ENCODE results near the gene HOXC9. TPM values are rescaled to one million over a fixed set of nuclear protein-coding genes. Genes with fewer than 3 reads are reported as not detected.

Gene HOXC9
- total and polyA plus RNA-seq, 7 donors, result 6.4 to 31.1 (median 11.3) TPM

GRCh38 chr12:53982648-53983567 is 17.1 kb upstream of the HOXC9 start:
- DNase-seq, result peak in 1 of 2 donors; percentile 54
- peak overlapping the region; percentile 95 for H3K27ac ChIP-seq
- H3K36me3 ChIP-seq (ENCODE audit: insufficient read depth in 1 of 2, low read depth in 1 of 2), result no peaks in the 10 kb centered on the region
- peaks cover 3% of the 10 kb centered on the region for H3K4me1 ChIP-seq
- intact Hi-C loops (cut with DNase I), result loop anchor here (1.0 to 10.0 kb wide), 4 partner anchors 14 to 392 kb away; no protein-coding TSS in a partner anchor
- H3K4me3 ChIP-seq, result peak overlapping the region; percentile 79
- peak in 1 of 4 donors; percentile 11 for ATAC-seq
- TF ChIP-seq CTCF (IDR thresholded peaks at IDR 0.05), result no peak
- H3K27me3 ChIP-seq (ENCODE audit: insufficient read depth in 3 of 3, low read length in 2 of 3), result peaks cover 0 to 7% (median 3%) of the 10 kb centered on the region in 3 donors
- no peaks in the 10 kb centered on the region for H3K9me3 ChIP-seq
- 9 to 13% (median 11%) methylated on average over 26 of the region's 26 CpGs for WGBS, 3 donors

- peak in 1 of 4 donors; percentile 5 for ATAC-seq
- no peaks in the 10 kb centered on the region for H3K9me3 ChIP-seq
- H3K4me1 ChIP-seq, result peaks cover 9% of the 10 kb centered on the region
- peaks cover 0 to 6% (median 3%) of the 10 kb centered on the region in 3 donors for H3K27me3 ChIP-seq (ENCODE audit: insufficient read depth in 3 of 3, low read length in 2 of 3)
- no peak for TF ChIP-seq CTCF (IDR thresholded peaks at IDR 0.05)
- WGBS, 3 donors, result 9 to 10% (median 9%) methylated on average over 17 of the region's 17 CpGs
- peak in 1 of 2 donors; percentile 56 for DNase-seq
- intact Hi-C loops (cut with DNase I), result loop anchor here (1.0 to 10.0 kb wide), 3 partner anchors 13 to 391 kb away; no protein-coding TSS in a partner anchor
- no peaks in the 10 kb centered on the region for H3K36me3 ChIP-seq (ENCODE audit: insufficient read depth in 1 of 2, low read depth in 1 of 2)
- H3K4me3 ChIP-seq, result peak overlapping the region; percentile 79
- peak overlapping the region; percentile 95 for H3K27ac ChIP-seq
Measured at GRCh38 chr12:53983568-53983949, 16.4 kb upstream of the HOXC9 start.

GRCh38 chr12:53983950-53984572 is 15.9 kb upstream of the HOXC9 start:
- TF ChIP-seq CTCF (IDR thresholded peaks at IDR 0.05), result no peak
- DNase-seq (peak in 1 of 2 donors; percentile 69), ATAC-seq (peak in 1 of 4 donors; percentile 20)
- H3K9me3 ChIP-seq, result no peaks in the 10 kb centered on the region
- H3K4me1 ChIP-seq, result peaks cover 14% of the 10 kb centered on the region
- H3K4me3 ChIP-seq, result peak overlapping the region; percentile 79
- WGBS, 3 donors, result 4 to 7% (median 5%) methylated on average over 29 to 30 of the region's 30 CpGs
- intact Hi-C loops (cut with DNase I), result loop anchor here (1.0 to 10.0 kb wide), 4 partner anchors 13 to 391 kb away; no protein-coding TSS in a partner anchor
- no peaks in the 10 kb centered on the region for H3K36me3 ChIP-seq (ENCODE audit: insufficient read depth in 1 of 2, low read depth in 1 of 2)
- H3K27me3 ChIP-seq (ENCODE audit: insufficient read depth in 3 of 3, low read length in 2 of 3), result peaks cover 0 to 3% (median 2%) of the 10 kb centered on the region in 3 donors
- H3K27ac ChIP-seq, result peak overlapping the region; percentile 95

- WGBS, 3 donors, result 1% methylated on average over 51 to 55 of the region's 55 CpGs
- intact Hi-C loops (cut with DNase I), result loop anchor here (2.0 to 10.0 kb wide), 3 partner anchors 230 to 390 kb away; no protein-coding TSS in a partner anchor
Measured at GRCh38 chr12:53984901-53985691, 14.9 kb upstream of the HOXC9 start, which contains the start of gene HOXC10. TSS of gene HOXC10 (plus strand) at chr12:53985146. CDS start at chr12:53985260, 114 bp downstream.

More at GRCh38 chr12:53984901-53985691, 14.9 kb upstream of the HOXC9 start, which contains the start of gene HOXC10:
- Histone ChIP-seq H3K36me3 (ENCODE audit: insufficient read depth in 1 of 2, low read depth in 1 of 2) (no peaks in the 10 kb centered on the region), H3K4me3 (peak within 1 kb of the TSS; percentile 79), H3K27ac (peak within 1 kb of the TSS; percentile 95), H3K9me3 (no peaks in the 10 kb centered on the region), H3K4me1 (peaks cover 19% of the 10 kb centered on the region), H3K27me3 (ENCODE audit: insufficient read depth in 3 of 3, low read length in 2 of 3) (peaks cover 0 to 3% (median 0%) of the 10 kb centered on the region in 3 donors)
- ATAC-seq (peak; percentile 71 to 94 (median 82)), DNase-seq (peak; percentile 94 to 98)
- TF ChIP-seq CTCF (IDR thresholded peaks at IDR 0.05), result peak; percentile 71

All from psoas muscle (tissue), 8 donors.